ENCODE results near the gene GPX8.

- TF ChIP-seq CTCF (IDR thresholded peaks at IDR 0.05) (no peak), POLR2A (IDR thresholded peaks at IDR 0.05) (no peak)
Measured at GRCh38 chr5:55160493-55161209, 680 bp downstream of the GPX8 start.

Measured in Peyer's patch (tissue), 4 donors.